GM12878 (cell line): ENCODE data around the gene UNC13D. TPM values are rescaled to one million over a fixed set of nuclear protein-coding genes. Genes with fewer than 3 reads are reported as not detected.

Source experiments
- ATAC-seq: fragments of 200-7000 bp; cut with Tn5 transposase; 3 replicates; pipeline ENCODE4 v1.9.1; 2020; ENCODE audit warnings: mild to moderate bottlenecking, moderate library complexity
- BruUV-seq: library from RNA; stranded (reverse); fragments of 400-500 nt; replicated peaks from 2 replicates; lab custom pipeline; 2021; lab: Mats Ljungman, UMichigan
- CTCF ChIA-PET: fragments of 300-600 bp; sonication (Branson Sonifier 250); formaldehyde crosslinking; extraction: SDS; loops from one replicate; lab custom pipeline; 2021; ENCODE audit warnings: inconsistent platforms; lab: Yijun Ruan, JAX
- POLR2A ChIA-PET: fragments of 350-600 bp; formaldehyde crosslinking; extraction: SDS; loops from one replicate; lab custom pipeline; 2021; ENCODE audit warnings: inconsistent platforms; lab: Charles Lee
- RAD21 ChIA-PET: fragments of 300-600 bp; sonication (Branson Sonifier 250); formaldehyde crosslinking; loops from one replicate; lab custom pipeline; 2023; ENCODE audit warnings: antibody characterized with exemption; ENCODE audit not compliant: unreplicated experiment; lab: Charles Lee
- SMC1A ChIA-PET: fragments of 300-600 bp; sonication (Branson Sonifier 250); formaldehyde crosslinking; loops from one replicate; lab custom pipeline; 2023; ENCODE audit not compliant: unreplicated experiment, uncharacterized antibody; lab: Charles Lee
- DNase-seq: peaks from one replicate; pipeline ENCODE4 v3.0.0-alpha.2; 2011; ENCODE audit warnings: low read depth, low spot score
- FAIRE-seq: peaks from 3 replicates; lab custom pipeline; 2011; peaks lifted over from hg19 to GRCh38; lab: Jason Lieb, UNC
- H2AFZ ChIP-seq: 2 replicates; pipeline ENCODE4 v1.6.0; 2011; ENCODE audit warnings: low read depth, low read length, control low read depth; ENCODE audit not compliant: control insufficient read depth
- H3K27ac ChIP-seq: 2 replicates; pipeline ENCODE4 v1.5.1; 2011; ENCODE audit warnings: control low read depth; ENCODE audit not compliant: control insufficient read depth, insufficient read depth
- H3K27me3 ChIP-seq, 2 experiments: replicated peaks in 1 of 2; 2 replicates each; pipeline versions ENCODE4 v1.6.0 to v1.6.1; 2011; ENCODE audit warnings: low read length in 1 of 2; ENCODE audit not compliant: control insufficient read depth in 2 of 2, insufficient read depth in 2 of 2
- H3K36me3 ChIP-seq, 2 experiments: 2 replicates each; pipeline ENCODE4 v1.5.1; 2011; ENCODE audit warnings: low read length in 1 of 2; ENCODE audit not compliant: control insufficient read depth in 2 of 2, insufficient read depth in 2 of 2
- H3K4me1 ChIP-seq: 2 replicates; pipeline ENCODE4 v1.6.1; 2011; ENCODE audit warnings: mild to moderate bottlenecking, low read length, moderate library complexity, mixed read lengths; ENCODE audit not compliant: control insufficient read depth, insufficient read depth
- H3K4me2 ChIP-seq: 2 replicates; pipeline ENCODE4 v1.6.0; 2011; ENCODE audit warnings: control low read depth; ENCODE audit not compliant: control insufficient read depth, insufficient read depth
- H3K4me3 ChIP-seq: fragments of 200-600 bp; sonication (generic); 2 replicates; pipeline ENCODE4 v1.5.1; 2016
- H3K79me2 ChIP-seq: 2 replicates; pipeline ENCODE4 v1.6.0; 2011; ENCODE audit warnings: low read length; ENCODE audit not compliant: control insufficient read depth, insufficient read depth
- H3K9ac ChIP-seq: 2 replicates; pipeline ENCODE4 v1.8.0; 2011; ENCODE audit warnings: low read length, control low read depth, mixed read lengths; ENCODE audit not compliant: control insufficient read depth, insufficient read depth
- H3K9me3 ChIP-seq: replicated peaks from 3 replicates; pipeline ENCODE4 v1.5.1; 2011; ENCODE audit warnings: mild to moderate bottlenecking, low read length; ENCODE audit not compliant: control insufficient read depth, insufficient read depth
- H4K20me1 ChIP-seq: 2 replicates; pipeline ENCODE4 v1.6.0; 2011; ENCODE audit not compliant: control insufficient read depth, insufficient read depth
- BCL3 ChIP-seq: IDR thresholded peaks from 2 replicates; pipeline ENCODE4 v1.6.1; 2011; ENCODE audit warnings: borderline replicate concordance, low read depth, mild to moderate bottlenecking, moderate library complexity, low read length; ENCODE audit not compliant: insufficient read depth, poor library complexity, severe bottlenecking
- BHLHE40 ChIP-seq, 2 experiments: fragments of 450-650 bp in 1 of 2; IDR thresholded peaks; 2 replicates each; pipeline ENCODE4 v1.6.1; 2011 to 2017; ENCODE audit warnings: low read depth in 2 of 2, borderline replicate concordance in 1 of 2, improper control_type of control experiment in 1 of 2, low read length in 1 of 2, mild to moderate bottlenecking in 1 of 2
- E2F8 ChIP-seq: fragments of 450-650 bp; IDR thresholded peaks from 2 replicates; pipeline ENCODE4 v1.6.1; 2018; ENCODE audit warnings: mild to moderate bottlenecking, low read depth, moderate library complexity; ENCODE audit not compliant: partially characterized antibody
- E4F1 ChIP-seq: fragments of 450-650 bp; IDR thresholded peaks from 2 replicates; pipeline ENCODE4 v1.6.1; 2018; ENCODE audit warnings: borderline replicate concordance, mild to moderate bottlenecking; ENCODE audit not compliant: partially characterized antibody
- MEF2B ChIP-seq: fragments of 450-650 bp; IDR thresholded peaks from 2 replicates; pipeline ENCODE4 v1.6.1; 2018; ENCODE audit warnings: mild to moderate bottlenecking, moderate library complexity; ENCODE audit not compliant: partially characterized antibody, poor library complexity, severe bottlenecking
- PAX5 ChIP-seq: IDR thresholded peaks from 2 replicates; pipeline ENCODE4 v1.6.1; 2011; ENCODE audit warnings: low read depth, low read length, borderline replicate concordance
- POLR2A ChIP-seq: IDR thresholded peaks from 2 replicates; pipeline ENCODE4 v1.6.1; 2011; ENCODE audit warnings: low read depth, mild to moderate bottlenecking, low read length
- SUZ12 ChIP-seq: fragments of 200-600 bp; sonication (generic); IDR thresholded peaks from one replicate; pipeline ENCODE4 v1.6.1; 2018; ENCODE audit warnings: antibody characterized with exemption, mild to moderate bottlenecking; ENCODE audit not compliant: unreplicated experiment
- USF1 ChIP-seq: IDR thresholded peaks from 2 replicates; pipeline ENCODE4 v1.6.1; 2011; ENCODE audit warnings: borderline replicate concordance, low read depth, mild to moderate bottlenecking, moderate library complexity, mixed read lengths, low read length; ENCODE audit not compliant: insufficient read depth; ENCODE audit errors: extremely low read length
- USF2 ChIP-seq: IDR thresholded peaks from 2 replicates; pipeline ENCODE4 v1.6.1; 2011; ENCODE audit warnings: low read depth, low read length, improper control_type of control experiment, borderline replicate concordance
- WGBS: methylation state at CpG from one replicate; pipeline ENCODE4 v1.1.6; 2016; ENCODE audit warnings: low lambda C conversion rate; ENCODE audit not compliant: insufficient replicate concordance, insufficient coverage; ENCODE audit errors: missing lambda C conversion rate; 5-methylcytosine and 5-hydroxymethylcytosine counted together
- in situ Hi-C: fragments of 300-500 bp; cut with MboI; formaldehyde crosslinking; loops from 9 replicates; pipeline ENCODE4 v1.14.3; 2018; ENCODE audit warnings: mixed read lengths
- intact Hi-C: fragments of 100-400 bp; cut with micrococcal nuclease; formaldehyde crosslinking; loops from one replicate; pipeline ENCODE4 v1.14.2; 2022; ENCODE audit not compliant: unreplicated experiment
- polyA plus RNA-seq, 11 experiments: library from polyadenylated mRNA; depleted of rRNA in 4 of 11; unstranded in 6 of 11; stranded (reverse) in 5 of 11; fragments of >200 nt; fragmentation: Nextera tagmentation in 4 of 11; fragmentation: Illumina TruSeq in 1 of 11; extraction: Ambion mirVana in 4 of 11; extraction: Trizol in 1 of 11; gene quantifications; 1 replicate in 1 of 11; 2 replicates in 10 of 11; pipeline versions ENCODE4 v1.2.1 to v1.2.3, GENCODE V29; 2011 to 2016; ENCODE audit warnings: inconsistent platforms in 2 of 11, missing spikeins in 2 of 11, low read depth in 1 of 11
- total RNA-seq, 4 experiments: library from RNA; depleted of rRNA in 3 of 4; stranded (reverse); fragments of >200 nt in 3 of 4; fragmentation: Illumina TruSeq in 1 of 4; extraction: Trizol in 1 of 4; gene quantifications; 2 replicates each; pipeline versions ENCODE4 v1.2.1 to v1.2.3, GENCODE V29; 2013 to 2021

Gene UNC13D
- total and polyA plus RNA-seq, 10 of the 15 experiments (the other 5 are each of a cell fraction or from before 2014, with no cell fraction given): 0.32 to 63.9 (median 25.2) TPM

- no peak for TF ChIP-seq E2F8
- no peak for TF ChIP-seq E4F1
- TF ChIP-seq MEF2B: no peak
Measured at GRCh38 chr17:75891022-75891604, 46.9 kb upstream of the UNC13D start (continued).

- Histone ChIP-seq H3K4me3 (no peak overlapping the region), H3K36me3 (peaks cover 0 to 4% of the 10 kb centered on the region in 2 experiments; a peak in 3 of 4 replicates), H3K9ac (no peak overlapping the region), H3K27ac (no peak overlapping the region), H3K9me3 (no peaks in the 10 kb centered on the region), H4K20me1 (no peaks in the 10 kb centered on the region), H3K27me3 (no peaks in the 10 kb centered on the region), H3K4me1 (no peaks in the 10 kb centered on the region), H3K79me2 (no peaks in the 10 kb centered on the region; the same call in 1 of the 2 replicates), H2AFZ (no peak overlapping the region), H3K4me2 (no peak overlapping the region)
- in situ Hi-C loops (no loop called here), intact Hi-C loops (no loop called here)
- FAIRE-seq (no peak), DNase-seq (no peak), ATAC-seq (peak; percentile 44; the same call in 2 of the 3 replicates)
- ChIA-PET POLR2A (interaction anchor here (0.7 kb wide), 1 partner anchor 147 kb away, joined by 5 read pairs; no protein-coding TSS in a partner anchor), CTCF (interaction anchor here (1.6 to 2.2 kb wide), 2 partner anchors 10 to 289 kb away, joined by 4 read pairs; no protein-coding TSS in a partner anchor), SMC1A (interaction anchor here (1.8 kb wide), 1 partner anchor 14 kb away, joined by 6 read pairs; no protein-coding TSS in a partner anchor), RAD21 (interaction anchor here (1.2 kb wide), 1 partner anchor 33 kb away, joined by 4 read pairs; no protein-coding TSS in a partner anchor)
- BruUV-seq: TSS peak; percentile 61
- WGBS: 87% methylated on average over 6 of the region's 6 CpGs
- TF ChIP-seq POLR2A (no peak), USF2 (no peak; the same call in 1 of the 2 replicates), BHLHE40 (IDR thresholded peaks at IDR 0.05; ENCODE audit: borderline replicate concordance in 1 of 2, low read depth in 2 of 2, low read length in 1 of 2) (0 out of 4 replicates have a peak, but pooled peaks of 1 of the 2 experiments have one; percentile 48), USF1 (peak; percentile 51), PAX5 (no peak), BCL3 (no peak), SUZ12 (no peak)
Measured at GRCh38 chr17:75889454-75889853, 45.2 kb upstream of the UNC13D start.
